Fibroblast of villous mesenchyme (primary cell): Measurements from ENCODE around the gene AAK1. TPM values are rescaled to one million over a fixed set of nuclear protein-coding genes. Genes with fewer than 3 reads are reported as not detected.
"Not testable (repeated sequence)": the region's sequence is repeated elsewhere in the genome, so short reads cannot be mapped to it uniquely, and the experiment has no call there.

ENCODE experiments used
- DNase-seq: peaks from one replicate; pipeline ENCODE4 v3.0.0-alpha.2; 2010; ENCODE audit warnings: low read depth
- H3K4me3 ChIP-seq: 2 replicates; pipeline ENCODE4 v1.5.1; 2011; ENCODE audit warnings: low read depth, mild to moderate bottlenecking, low read length
- total RNA-seq: library from RNA; depleted of rRNA; stranded (reverse); fragments of >200 nt; gene quantifications from 2 replicates; pipeline ENCODE4 v1.2.3, GENCODE V29; 2012
- TF ChIP-seq, protein P1 (sequence below): IDR thresholded peaks from 2 replicates; pipeline ENCODE4 v1.5.1; 2012; ENCODE audit warnings: low read depth, mild to moderate bottlenecking, low read length; ENCODE audit not compliant: insufficient read depth

The AAK1 gene
- total RNA-seq, 1 donor, result 68.2 TPM

- DNase-seq, result no peak
- TF ChIP-seq, protein P1, sequence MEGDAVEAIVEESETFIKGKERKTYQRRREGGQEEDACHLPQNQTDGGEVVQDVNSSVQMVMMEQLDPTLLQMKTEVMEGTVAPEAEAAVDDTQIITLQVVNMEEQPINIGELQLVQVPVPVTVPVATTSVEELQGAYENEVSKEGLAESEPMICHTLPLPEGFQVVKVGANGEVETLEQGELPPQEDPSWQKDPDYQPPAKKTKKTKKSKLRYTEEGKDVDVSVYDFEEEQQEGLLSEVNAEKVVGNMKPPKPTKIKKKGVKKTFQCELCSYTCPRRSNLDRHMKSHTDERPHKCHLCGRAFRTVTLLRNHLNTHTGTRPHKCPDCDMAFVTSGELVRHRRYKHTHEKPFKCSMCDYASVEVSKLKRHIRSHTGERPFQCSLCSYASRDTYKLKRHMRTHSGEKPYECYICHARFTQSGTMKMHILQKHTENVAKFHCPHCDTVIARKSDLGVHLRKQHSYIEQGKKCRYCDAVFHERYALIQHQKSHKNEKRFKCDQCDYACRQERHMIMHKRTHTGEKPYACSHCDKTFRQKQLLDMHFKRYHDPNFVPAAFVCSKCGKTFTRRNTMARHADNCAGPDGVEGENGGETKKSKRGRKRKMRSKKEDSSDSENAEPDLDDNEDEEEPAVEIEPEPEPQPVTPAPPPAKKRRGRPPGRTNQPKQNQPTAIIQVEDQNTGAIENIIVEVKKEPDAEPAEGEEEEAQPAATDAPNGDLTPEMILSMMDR, result no peak
These were observed 207.0 kb downstream of the AAK1 start for GRCh38 chr2:69436596-69436937.

DNA sequence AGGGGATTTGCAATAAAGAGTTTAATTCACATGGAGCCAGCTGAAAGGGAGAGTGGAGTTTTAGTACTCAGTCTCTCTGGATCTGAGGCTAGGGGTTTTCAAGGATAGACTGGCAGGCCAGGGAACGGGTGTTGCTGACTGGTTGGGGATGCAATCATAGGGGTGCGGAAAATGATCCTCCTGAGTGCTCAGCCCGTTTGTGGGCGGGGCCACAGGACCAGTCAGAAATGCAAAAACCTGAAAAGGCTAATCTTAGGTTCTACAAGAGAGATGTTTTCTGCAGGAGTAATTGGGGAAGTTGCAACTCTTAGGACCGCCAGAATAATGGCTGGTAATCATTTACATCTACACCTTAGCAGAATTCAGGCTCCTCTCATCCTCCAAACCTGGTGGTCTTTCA is 208.8 kb downstream of the AAK1 start:
- DNase-seq, result no peak
- TF ChIP-seq, protein P1, result no peak
- no peak overlapping the region for H3K4me3 ChIP-seq

More at GRCh38 chr2:69436596-69436937, 207.0 kb downstream of the AAK1 start:
- peak overlapping the region; percentile 95 for H3K4me3 ChIP-seq

DNA sequence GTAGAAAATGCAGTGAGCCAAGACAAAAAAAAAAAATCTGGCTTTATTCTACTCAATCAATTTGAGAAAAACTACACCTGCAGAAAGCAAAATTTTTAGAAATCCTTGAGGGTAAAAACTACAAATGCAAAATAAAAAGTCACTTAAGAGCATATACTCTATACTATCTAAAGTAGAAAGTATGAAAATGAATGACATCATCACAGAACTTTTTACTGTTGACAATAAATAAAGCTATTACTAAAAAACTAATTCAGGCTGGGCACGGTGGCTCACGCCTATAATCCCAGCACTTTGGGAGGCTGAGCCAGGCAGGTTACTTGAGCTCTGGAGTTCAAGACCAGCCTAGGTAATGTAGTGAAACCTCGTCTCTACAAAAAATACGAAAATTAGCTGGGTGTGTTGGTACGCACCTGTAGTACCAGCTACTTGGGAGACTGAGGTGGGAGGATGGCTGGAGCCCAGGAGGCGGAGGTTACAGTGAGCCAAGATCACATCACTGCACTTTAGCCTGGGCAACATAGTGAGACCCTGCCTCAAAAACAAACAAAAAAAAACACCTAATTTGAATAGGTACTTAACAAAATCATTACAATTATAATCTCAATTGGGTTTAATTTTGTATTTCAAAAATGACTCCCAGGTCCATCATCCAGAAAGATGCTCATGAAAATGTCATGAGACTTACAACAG is 213.9 kb downstream of the AAK1 start:
- TF ChIP-seq, protein P1, result no peak
- no peak overlapping the region for H3K4me3 ChIP-seq
- DNase-seq, result no peak

GRCh38 chr2:69428981-69429380 is 214.6 kb downstream of the AAK1 start:
- no peak overlapping the region for H3K4me3 ChIP-seq
- no peak for DNase-seq
- TF ChIP-seq, protein P1, result no peak

GRCh38 chr2:69424419-69424818 is 219.1 kb downstream of the AAK1 start:
- H3K4me3 ChIP-seq, result no peak overlapping the region
- TF ChIP-seq, protein P1, result no peak
- DNase-seq, result no peak

GRCh38 chr2:69422198-69422597 is 221.3 kb downstream of the AAK1 start:
- DNase-seq, result peak; percentile 53
- TF ChIP-seq, protein P1, result no peak

GRCh38 chr2:69419111-69419510 is 224.4 kb downstream of the AAK1 start:
- DNase-seq, H3K4me3 ChIP-seq: not testable (repeated sequence)

More at GRCh38 chr2:69422198-69422597, 221.3 kb downstream of the AAK1 start:
- no peak overlapping the region for H3K4me3 ChIP-seq
